Measurements from ENCODE around the gene STK10.

STK10 gene

DNA sequence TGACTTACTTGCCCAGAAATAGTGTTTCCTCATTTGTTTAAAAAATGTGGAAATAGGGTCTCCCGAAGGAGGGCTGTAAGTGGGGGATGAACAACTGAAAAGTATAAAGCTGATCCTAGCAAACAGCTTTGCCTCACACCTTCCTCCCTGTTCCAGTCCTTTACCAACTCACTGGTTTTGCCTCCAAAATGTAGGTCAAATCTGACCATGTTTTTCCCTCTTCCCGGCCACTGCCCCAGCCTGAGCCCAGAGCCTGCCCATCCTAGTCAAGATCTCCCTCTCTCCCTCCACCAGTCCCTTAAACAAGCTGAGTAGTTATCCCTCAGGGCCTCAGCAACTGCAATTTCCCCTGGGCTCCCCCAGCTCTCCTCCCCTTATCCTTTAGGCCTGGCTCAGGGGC is 99.2 kb downstream of the STK10 start:
- TF ChIP-seq, protein P1, sequence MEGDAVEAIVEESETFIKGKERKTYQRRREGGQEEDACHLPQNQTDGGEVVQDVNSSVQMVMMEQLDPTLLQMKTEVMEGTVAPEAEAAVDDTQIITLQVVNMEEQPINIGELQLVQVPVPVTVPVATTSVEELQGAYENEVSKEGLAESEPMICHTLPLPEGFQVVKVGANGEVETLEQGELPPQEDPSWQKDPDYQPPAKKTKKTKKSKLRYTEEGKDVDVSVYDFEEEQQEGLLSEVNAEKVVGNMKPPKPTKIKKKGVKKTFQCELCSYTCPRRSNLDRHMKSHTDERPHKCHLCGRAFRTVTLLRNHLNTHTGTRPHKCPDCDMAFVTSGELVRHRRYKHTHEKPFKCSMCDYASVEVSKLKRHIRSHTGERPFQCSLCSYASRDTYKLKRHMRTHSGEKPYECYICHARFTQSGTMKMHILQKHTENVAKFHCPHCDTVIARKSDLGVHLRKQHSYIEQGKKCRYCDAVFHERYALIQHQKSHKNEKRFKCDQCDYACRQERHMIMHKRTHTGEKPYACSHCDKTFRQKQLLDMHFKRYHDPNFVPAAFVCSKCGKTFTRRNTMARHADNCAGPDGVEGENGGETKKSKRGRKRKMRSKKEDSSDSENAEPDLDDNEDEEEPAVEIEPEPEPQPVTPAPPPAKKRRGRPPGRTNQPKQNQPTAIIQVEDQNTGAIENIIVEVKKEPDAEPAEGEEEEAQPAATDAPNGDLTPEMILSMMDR (IDR thresholded peaks at IDR 0.05; ENCODE audit: low read depth, low read length, missing control alignments): no peak
- in situ Hi-C loops (cut with HindIII; ENCODE audit: low sequenced_read_pairs): no loop called here
- no peak overlapping the region for H3K4me3 ChIP-seq (ENCODE audit: low read depth, low read length)
- no peak for DNase-seq (ENCODE audit: low read depth)

DNA sequence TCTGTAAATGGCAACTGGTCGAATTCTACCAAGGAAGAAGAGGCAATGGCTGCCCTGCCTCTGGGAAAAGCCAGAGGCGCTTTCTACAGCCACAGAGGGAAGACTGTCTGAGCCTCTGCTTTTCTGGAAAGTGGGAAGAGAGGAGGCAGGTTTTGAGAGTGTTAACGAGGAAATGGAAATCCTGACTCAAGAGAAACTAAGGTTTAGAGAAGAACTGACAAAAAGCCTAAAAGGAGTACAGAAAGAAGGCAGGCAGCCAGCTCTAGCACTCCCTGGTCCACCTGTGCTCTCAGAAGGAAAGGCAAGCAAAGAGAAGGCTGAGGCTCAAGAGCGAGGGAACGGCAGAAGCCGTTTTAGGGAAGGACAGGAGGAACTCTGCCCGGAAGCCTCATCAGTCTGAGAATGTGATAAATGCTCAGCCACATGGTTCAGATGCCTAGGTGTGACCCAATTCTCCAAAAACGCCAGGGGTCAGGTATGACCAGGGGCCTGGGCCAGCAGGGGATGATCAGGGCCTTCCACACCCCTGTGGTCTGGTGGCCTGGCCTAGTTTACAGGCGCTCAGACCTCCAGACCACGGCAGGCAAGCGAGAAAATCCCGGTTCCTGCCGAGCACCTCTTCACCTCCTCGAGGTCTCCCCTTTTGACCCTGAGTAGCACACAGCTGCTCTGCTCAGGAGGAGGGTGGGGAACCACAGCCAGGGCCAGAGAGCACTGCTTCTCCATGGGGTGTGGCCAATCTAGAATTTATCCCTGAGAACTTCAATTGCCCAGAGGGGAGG is 101.6 kb downstream of the STK10 start:
- in situ Hi-C loops (cut with HindIII; ENCODE audit: low sequenced_read_pairs): no loop called here
- DNase-seq (ENCODE audit: low read depth): no peak
- TF ChIP-seq, protein P1 (IDR thresholded peaks at IDR 0.05; ENCODE audit: low read depth, low read length, missing control alignments): no peak
- no peak overlapping the region for H3K4me3 ChIP-seq (ENCODE audit: low read depth, low read length)

DNA sequence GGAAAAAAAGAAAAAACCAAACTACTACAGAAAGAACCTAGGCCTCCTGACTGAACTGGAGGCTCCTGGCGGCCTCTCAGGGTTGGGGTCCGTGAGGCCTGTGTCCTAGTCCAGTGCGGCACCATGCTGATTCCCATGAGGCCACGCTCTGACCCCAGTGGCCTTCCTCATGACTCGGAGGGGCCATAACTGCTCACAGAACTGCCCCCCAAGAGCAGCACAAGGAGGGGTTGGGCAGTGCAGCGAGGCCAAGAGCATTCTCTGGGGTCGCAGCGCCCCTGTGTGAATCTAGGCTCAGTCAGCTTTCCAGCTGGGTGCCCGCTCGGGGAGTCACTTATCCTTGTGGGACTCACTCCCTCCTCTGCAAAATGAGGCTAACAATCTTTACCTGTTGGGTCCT is 102.3 kb downstream of the STK10 start:
- no peak overlapping the region for H3K4me3 ChIP-seq (ENCODE audit: low read depth, low read length)
- in situ Hi-C loops (cut with HindIII; ENCODE audit: low sequenced_read_pairs): no loop called here
- TF ChIP-seq, protein P1 (IDR thresholded peaks at IDR 0.05; ENCODE audit: low read depth, low read length, missing control alignments): no peak
- DNase-seq (ENCODE audit: low read depth): no peak

DNA sequence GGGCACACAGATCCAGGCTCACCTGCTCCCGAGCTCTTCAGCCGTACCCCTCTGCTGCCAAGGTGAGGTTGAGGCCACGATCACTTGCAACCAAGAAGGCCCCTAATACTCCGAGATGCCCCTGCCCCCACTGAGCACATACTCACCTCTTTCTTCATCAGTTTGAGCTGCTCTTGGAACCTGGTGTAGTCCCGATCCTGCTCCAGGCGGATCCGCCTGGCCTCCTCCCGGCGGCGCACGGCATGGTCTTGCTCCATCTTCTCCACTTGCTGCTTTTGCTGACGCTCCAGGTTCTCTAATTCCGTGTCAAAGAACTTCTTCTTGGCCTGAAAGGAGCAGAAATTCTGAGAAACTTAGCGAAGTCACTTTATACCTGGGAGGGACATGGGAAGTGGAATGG is 105.8 kb downstream of the STK10 start:
- no peak for DNase-seq (ENCODE audit: low read depth)
- in situ Hi-C loops (cut with HindIII; ENCODE audit: low sequenced_read_pairs): no loop called here
- TF ChIP-seq, protein P1 (IDR thresholded peaks at IDR 0.05; ENCODE audit: low read depth, low read length, missing control alignments): no peak
- H3K4me3 ChIP-seq (ENCODE audit: low read depth, low read length): no peak overlapping the region

DNA sequence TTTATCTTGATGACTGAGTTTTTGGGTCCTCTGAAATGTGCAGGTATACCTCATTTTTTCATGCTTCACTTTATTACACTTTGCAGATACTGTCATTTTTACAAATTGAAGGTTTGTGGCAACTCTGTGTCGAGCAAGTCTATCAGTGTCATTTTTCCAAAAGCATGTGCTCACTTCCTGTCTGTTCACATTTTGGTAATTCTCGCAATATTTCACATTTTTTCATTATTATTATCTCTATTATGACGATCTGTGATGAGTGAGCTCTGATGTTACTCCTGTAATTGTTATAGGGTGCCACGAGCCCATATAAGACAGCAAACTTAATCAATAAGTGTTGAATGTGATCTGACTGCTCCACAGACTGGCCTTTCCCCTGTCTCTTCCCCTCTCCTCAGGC is 108.1 kb downstream of the STK10 start:
- TF ChIP-seq, protein P1 (IDR thresholded peaks at IDR 0.05; ENCODE audit: low read depth, low read length, missing control alignments): no peak
- no peak for DNase-seq (ENCODE audit: low read depth)

DNA sequence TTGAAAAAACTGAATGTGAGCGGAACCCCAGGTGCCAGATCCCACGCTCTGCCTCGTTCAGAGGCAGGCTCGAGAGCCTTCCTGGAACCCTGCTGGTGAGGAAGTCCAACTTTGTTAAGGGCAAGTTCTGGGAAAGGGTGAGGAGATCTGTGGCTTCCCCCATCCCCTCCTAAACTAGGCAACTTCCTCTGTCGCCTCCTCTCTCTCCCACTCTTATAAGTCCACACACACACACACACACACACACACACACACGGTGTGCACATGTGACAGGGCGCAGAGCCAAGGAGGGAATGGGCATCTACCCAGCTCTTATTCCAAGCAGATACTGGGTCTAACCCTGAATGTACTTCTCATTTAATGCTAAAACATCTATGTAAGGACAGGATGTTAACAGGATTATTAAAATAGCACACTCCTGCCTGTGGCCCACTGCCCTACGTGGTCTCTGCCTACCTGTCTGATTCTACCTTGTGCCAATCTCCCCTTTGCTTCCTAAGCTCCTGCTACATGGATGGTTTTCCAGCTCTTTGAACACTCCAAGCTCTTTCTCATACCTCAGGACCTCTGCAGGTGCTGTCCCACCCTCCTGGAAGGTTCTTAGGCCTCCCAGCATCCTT is 109.2 kb downstream of the STK10 start:
- DNase-seq (ENCODE audit: low read depth): no peak
- no peak overlapping the region for H3K4me3 ChIP-seq (ENCODE audit: low read depth, low read length)
- TF ChIP-seq, protein P1 (IDR thresholded peaks at IDR 0.05; ENCODE audit: low read depth, low read length, missing control alignments): no peak
- in situ Hi-C loops (cut with HindIII; ENCODE audit: low sequenced_read_pairs): no loop called here

More for the DNA sequence above, 108.1 kb downstream of the STK10 start:
- no peak overlapping the region for H3K4me3 ChIP-seq (ENCODE audit: low read depth, low read length)
- in situ Hi-C loops (cut with HindIII; ENCODE audit: low sequenced_read_pairs): no loop called here

All from astrocyte of the cerebellum (primary cell).